Stromal cell of bone marrow (primary cell): ENCODE measurements around the gene PELI2.

Experiments used
- DNase-seq: peaks from one replicate; pipeline ENCODE4 v3.0.0-alpha.2; 2012; ENCODE audit warnings: low read depth

Gene PELI2

GRCh38 chr14:56309198-56309597 is 191.0 kb downstream of the PELI2 start:
- no peak for DNase-seq

- DNase-seq: no peak
Measured at GRCh38 chr14:56310643-56311042, 192.4 kb downstream of the PELI2 start.

- DNase-seq: no peak
Measured at GRCh38 chr14:56313789-56314188, 195.6 kb downstream of the PELI2 start.

- no peak for DNase-seq
Measured at GRCh38 chr14:56318393-56319115, 200.3 kb downstream of the PELI2 start.

- DNase-seq: no peak
Measured at GRCh38 chr14:56321861-56322260, 203.7 kb downstream of the PELI2 start.

- DNase-seq: no peak
Measured at GRCh38 chr14:56322531-56322930, 204.3 kb downstream of the PELI2 start.

GRCh38 chr14:56324454-56324853 is 206.2 kb downstream of the PELI2 start:
- DNase-seq: no peak

GRCh38 chr14:56324856-56325699 is 206.9 kb downstream of the PELI2 start:
- DNase-seq: peak; percentile 11

- DNase-seq: no peak
Measured at GRCh38 chr14:56328021-56328420, 209.8 kb downstream of the PELI2 start.

- no peak for DNase-seq
Measured at GRCh38 chr14:56331592-56332216, 213.5 kb downstream of the PELI2 start.

- DNase-seq: peak; percentile 48
Measured at GRCh38 chr14:56333359-56334292, 215.4 kb downstream of the PELI2 start.

- DNase-seq: peak; percentile 16
Measured at GRCh38 chr14:56334458-56334857, 216.2 kb downstream of the PELI2 start.

GRCh38 chr14:56338674-56339073 is 220.5 kb downstream of the PELI2 start:
- no peak for DNase-seq

GRCh38 chr14:56339855-56340701 is 221.9 kb downstream of the PELI2 start:
- DNase-seq: peak; percentile 94

GRCh38 chr14:56340932-56341331 is 222.7 kb downstream of the PELI2 start:
- no peak for DNase-seq

GRCh38 chr14:56341766-56342493 is 223.7 kb downstream of the PELI2 start:
- peak; percentile 59 for DNase-seq

- peak; percentile 91 for DNase-seq
Measured at GRCh38 chr14:56342494-56342942, 224.3 kb downstream of the PELI2 start.

- DNase-seq: no peak
Measured at GRCh38 chr14:56349960-56350359, 231.7 kb downstream of the PELI2 start.
